B cell (primary cell): Measurements from ENCODE around the gene STON2. TPM values are rescaled to one million over a fixed set of nuclear protein-coding genes. Genes with fewer than 3 reads are reported as not detected.

Experiments
- ATAC-seq: fragments of 200-7000 bp; cut with Tn5 transposase; one replicate; pipeline ENCODE4 v1.10.0; 2021; ENCODE audit warnings: low read depth, mild to moderate bottlenecking, moderate number of reproducible peaks, moderate library complexity
- CTCF ChIA-PET: fragments of 350-600 bp; sonication (Branson Sonifier 250); formaldehyde crosslinking; loops from one replicate; lab custom pipeline; 2021; ENCODE audit warnings: antibody characterized with exemption, inconsistent platforms; lab: Charles Lee
- POLR2A ChIA-PET: fragments of 350-600 bp; sonication (Branson Sonifier 250); formaldehyde crosslinking; loops from one replicate; lab custom pipeline; 2021; ENCODE audit warnings: antibody characterized with exemption; lab: Charles Lee
- DNase-seq: peaks from one replicate; pipeline ENCODE4 v3.0.0; 2013
- H2AFZ ChIP-seq: 2 replicates; pipeline ENCODE4 v1.6.1; 2012; ENCODE audit warnings: mild to moderate bottlenecking, low read depth, low read length; ENCODE audit not compliant: insufficient read depth, poor library complexity, severe bottlenecking
- H3K27ac ChIP-seq, 2 donors: 1 replicate in 1 of 2; 2 replicates in 1 of 2; pipeline ENCODE4 v1.5.1; 2012 to 2013; ENCODE audit warnings: low read length in 2 of 2, mild to moderate bottlenecking in 2 of 2, moderate library complexity in 1 of 2
- H3K27me3 ChIP-seq, 4 experiments: fragments of 200-600 bp in 1 of 4; sonication (generic) in 1 of 4; replicated peaks in 1 of 4; 1 replicate in 2 of 4; 2 replicates in 2 of 4; pipeline versions ENCODE4 v1.6.1 to v1.7.0; 2013 to 2016; ENCODE audit warnings: low read length in 3 of 4, mild to moderate bottlenecking in 2 of 4, mixed read lengths in 1 of 4, moderate library complexity in 1 of 4; ENCODE audit not compliant: insufficient read depth in 4 of 4, control insufficient read depth in 3 of 4; ENCODE audit errors: control extremely low read depth in 1 of 4
- H3K36me3 ChIP-seq, 2 experiments: replicated peaks in 1 of 2; 1 replicate in 1 of 2; 2 replicates in 1 of 2; pipeline versions ENCODE4 v1.6.1 to v1.7.1; 2013; ENCODE audit warnings: low read length in 1 of 2; ENCODE audit not compliant: insufficient read depth in 2 of 2, control insufficient read depth in 1 of 2; ENCODE audit errors: control extremely low read depth in 1 of 2, extremely low read depth in 1 of 2
- H3K4me1 ChIP-seq, 2 donors: fragments of 200-600 bp in 1 of 2; sonication (generic) in 1 of 2; 1 replicate in 1 of 2; 2 replicates in 1 of 2; pipeline versions ENCODE4 v1.5.1 to v1.6.1; 2013 to 2017; ENCODE audit warnings: low read length in 2 of 2; ENCODE audit not compliant: control insufficient read depth in 2 of 2, insufficient read depth in 2 of 2
- H3K4me2 ChIP-seq: replicated peaks from 2 replicates; pipeline ENCODE3; 2012; ENCODE audit warnings: mild to moderate bottlenecking, low read depth, low read length; ENCODE audit not compliant: poor library complexity, severe bottlenecking
- H3K4me3 ChIP-seq, 5 experiments: fragments of 200-600 bp in 1 of 5; sonication (generic) in 1 of 5; 1 replicate in 3 of 5; 2 replicates in 2 of 5; pipeline versions ENCODE4 v1.5.1 to v1.7.0; 2011 to 2016; ENCODE audit warnings: low read length in 4 of 5, mild to moderate bottlenecking in 4 of 5, low read depth in 2 of 5, control low read depth in 1 of 5, moderate library complexity in 1 of 5; ENCODE audit not compliant: insufficient read depth in 1 of 5; ENCODE audit errors: control extremely low read depth in 1 of 5, extremely low read depth in 1 of 5
- H3K79me2 ChIP-seq: fragments of 200-600 bp; sonication (generic); one replicate; pipeline ENCODE4 v1.6.0; 2016; ENCODE audit warnings: low read length; ENCODE audit not compliant: control insufficient read depth, insufficient read depth
- H3K9ac ChIP-seq: fragments of 200-600 bp; sonication (generic); 2 replicates; pipeline ENCODE4 v1.6.1; 2017; ENCODE audit warnings: mild to moderate bottlenecking, low read length, moderate library complexity
- H3K9me3 ChIP-seq, 3 donors: one replicate each; pipeline versions ENCODE4 v1.6.1 to v1.7.1; 2013; ENCODE audit warnings: low read length in 2 of 3; ENCODE audit not compliant: control insufficient read depth in 2 of 3, insufficient read depth in 1 of 3; ENCODE audit errors: control extremely low read depth in 1 of 3
- H4K20me1 ChIP-seq: 2 replicates; pipeline ENCODE4 v1.6.0; 2012; ENCODE audit warnings: mild to moderate bottlenecking, low read length; ENCODE audit not compliant: insufficient read depth, control insufficient read depth, poor library complexity, severe bottlenecking
- H3K27ac Mint-ChIP-seq: one replicate; pipeline ENCODE4 v1.8.0; 2021; ENCODE audit warnings: mixed read lengths
- H3K27me3 Mint-ChIP-seq: one replicate; pipeline ENCODE4 v1.8.0; 2021; ENCODE audit warnings: mixed read lengths
- H3K4me1 Mint-ChIP-seq: one replicate; pipeline ENCODE4 v1.8.0; 2021; ENCODE audit warnings: mixed read lengths
- H3K4me3 Mint-ChIP-seq: one replicate; pipeline ENCODE4 v1.8.0; 2021; ENCODE audit warnings: mixed read lengths
- H3K9me3 Mint-ChIP-seq: one replicate; pipeline ENCODE4 v1.8.0; 2022; ENCODE audit warnings: mixed read lengths; ENCODE audit not compliant: insufficient read depth
- CTCF ChIP-seq: fragments of 200-600 bp; IDR thresholded peaks from one replicate; pipeline ENCODE4 v1.8.0; 2022; ENCODE audit warnings: antibody characterized with exemption, mild to moderate bottlenecking
- EZH2 ChIP-seq: IDR thresholded peaks from 2 replicates; pipeline ENCODE4 v1.6.1; 2012; ENCODE audit warnings: borderline replicate concordance, low read depth, mild to moderate bottlenecking, moderate library complexity, low read length; ENCODE audit not compliant: insufficient read depth, poor library complexity, severe bottlenecking
- WGBS: methylation state at CpG from one replicate; pipeline ENCODE4 v1.1.5; 2013; ENCODE audit warnings: missing lambda C conversion rate; ENCODE audit not compliant: insufficient coverage; 5-methylcytosine and 5-hydroxymethylcytosine counted together
- intact Hi-C: fragments of 100-400 bp; cut with micrococcal nuclease; formaldehyde crosslinking; loops from one replicate; pipeline ENCODE4 v1.10.0; 2022
- polyA plus RNA-seq: library from polyadenylated mRNA; depleted of rRNA; stranded (reverse); fragments of >200 nt; gene quantifications from 2 replicates; pipeline ENCODE4 v1.2.3, GENCODE V29; 2012
- total RNA-seq, 2 donors: library from RNA; stranded (reverse); fragments of 120-200 nt in 1 of 2; gene quantifications; 1 replicate in 1 of 2; 2 replicates in 1 of 2; pipeline versions ENCODE4 v1.2.3 to v1.2.4, GENCODE V29; 2013 to 2022

STON2 gene
- total and polyA plus RNA-seq, 2 donors (not counting 1 experiment from before 2014, with no cell fraction given) = 0.03 TPM; not detected in 1

DNA sequence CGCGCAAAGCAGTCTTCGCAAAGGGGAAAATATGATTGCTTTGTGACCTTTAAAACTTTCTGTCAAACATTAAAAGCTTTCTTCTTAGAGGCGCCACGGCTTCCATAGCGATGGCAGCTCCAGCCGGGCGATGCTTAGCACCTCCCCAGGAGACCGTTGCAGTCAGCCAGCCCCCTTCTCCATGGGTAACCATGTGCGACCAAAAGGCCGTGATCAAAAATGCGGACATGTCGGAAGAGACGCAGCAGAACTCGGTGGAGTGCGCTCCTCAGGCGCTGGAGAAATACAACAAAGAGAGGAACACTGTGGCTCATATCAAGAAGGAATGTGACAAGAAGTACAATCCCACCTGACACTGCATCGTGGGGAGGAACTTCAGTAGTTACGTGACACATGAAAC lies 12.7 kb upstream of the STON2 start:
- 93% methylated on average over 15 of the region's 19 CpGs for WGBS
- Mint-ChIP-seq H3K4me1 (no peaks in the 10 kb centered on the region), H3K9me3 (peaks cover 5% of the 10 kb centered on the region), H3K27me3 (peaks cover 37% of the 10 kb centered on the region), H3K4me3 (no peak overlapping the region), H3K27ac (no peak overlapping the region)
- Histone ChIP-seq H3K79me2 (no peaks in the 10 kb centered on the region), H3K27me3 (peaks cover 0 to 3% (median 0%) of the 10 kb centered on the region in 4 experiments), H3K4me3 (no peak overlapping the region), H3K4me2 (no peak overlapping the region), H3K36me3 (no peaks in the 10 kb centered on the region), H3K9ac (no peak overlapping the region), H3K4me1 (no peaks in the 10 kb centered on the region), H3K9me3 (peaks cover 0 to 7% (median 0%) of the 10 kb centered on the region in 3 donors), H3K27ac (no peak overlapping the region), H4K20me1 (no peaks in the 10 kb centered on the region), H2AFZ (no peak overlapping the region)
- intact Hi-C loops = no loop called here
- ATAC-seq (no peak), DNase-seq (no peak)
- no peak for TF ChIP-seq EZH2
- TF ChIP-seq CTCF = no peak
- CTCF ChIA-PET = no interaction called here
- POLR2A ChIA-PET = no interaction called here

DNA sequence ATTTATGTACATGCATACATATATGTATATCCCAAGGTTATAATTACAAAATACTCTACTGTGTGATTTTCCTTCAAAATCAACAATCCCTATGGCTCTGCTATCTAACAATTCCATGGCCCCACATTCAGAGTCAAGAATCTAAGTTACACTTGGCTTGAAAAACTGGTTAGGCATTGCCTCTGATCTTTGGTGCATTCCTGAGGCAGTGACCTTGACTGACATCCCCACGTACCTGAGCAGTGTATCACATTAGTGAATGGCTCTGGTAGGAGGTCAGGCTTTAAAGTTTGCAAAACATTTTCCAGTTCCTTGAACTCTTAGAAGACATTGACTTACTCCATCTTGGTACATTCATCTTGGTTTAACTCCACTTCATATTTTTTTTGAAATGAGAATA lies 8.5 kb upstream of the STON2 start:
- DNase-seq = no peak
- Histone ChIP-seq H4K20me1 (no peaks in the 10 kb centered on the region), H3K27ac (no peak overlapping the region), H3K4me2 (no peak overlapping the region), H3K27me3 (peaks cover 0 to 5% (median 1%) of the 10 kb centered on the region in 4 experiments), H3K4me1 (no peaks in the 10 kb centered on the region), H3K79me2 (no peaks in the 10 kb centered on the region), H3K9ac (no peak overlapping the region), H2AFZ (no peak overlapping the region), H3K4me3 (no peak overlapping the region), H3K36me3 (no peaks in the 10 kb centered on the region), H3K9me3 (peaks cover 0 to 3% (median 2%) of the 10 kb centered on the region in 3 donors)
- CTCF ChIA-PET = no interaction called here
- Mint-ChIP-seq H3K9me3 (peaks cover 4% of the 10 kb centered on the region), H3K27ac (no peak overlapping the region), H3K27me3 (peaks cover 30% of the 10 kb centered on the region), H3K4me1 (no peaks in the 10 kb centered on the region), H3K4me3 (no peak overlapping the region)
- ATAC-seq = no peak
- WGBS = no CpG with 5 or more reads among the region's 1 CpG
- no peak for TF ChIP-seq EZH2
- TF ChIP-seq CTCF = no peak
- POLR2A ChIA-PET = no interaction called here
- intact Hi-C loops = no loop called here
